Right lung (tissue), 5 donors: Measurements from ENCODE around the gene PC. TPM values are rescaled to one million over a fixed set of nuclear protein-coding genes. Genes with fewer than 3 reads are reported as not detected.
A peak's percentile ranks its signal among the peaks of the same experiment; 100 is the strongest.

Experiments used
- DNase-seq, 2 donors: peaks; one replicate each; pipeline ENCODE4 v3.0.0-alpha.2; 2013
- polyA plus RNA-seq, 5 donors: library from polyadenylated mRNA; unstranded; fragments of 120-200 nt; gene quantifications; one replicate each; pipeline versions ENCODE4 v1.2.1 to v1.2.3, GENCODE V29; 2013; ENCODE audit warnings: inconsistent platforms in 1 of 5, low replicate concordance in 1 of 5; ENCODE audit not compliant: insufficient read length in 5 of 5, insufficient read depth in 1 of 5

Gene PC
- polyA plus RNA-seq, 5 donors, result 6.4 to 14.1 (median 8.0) TPM

DNA sequence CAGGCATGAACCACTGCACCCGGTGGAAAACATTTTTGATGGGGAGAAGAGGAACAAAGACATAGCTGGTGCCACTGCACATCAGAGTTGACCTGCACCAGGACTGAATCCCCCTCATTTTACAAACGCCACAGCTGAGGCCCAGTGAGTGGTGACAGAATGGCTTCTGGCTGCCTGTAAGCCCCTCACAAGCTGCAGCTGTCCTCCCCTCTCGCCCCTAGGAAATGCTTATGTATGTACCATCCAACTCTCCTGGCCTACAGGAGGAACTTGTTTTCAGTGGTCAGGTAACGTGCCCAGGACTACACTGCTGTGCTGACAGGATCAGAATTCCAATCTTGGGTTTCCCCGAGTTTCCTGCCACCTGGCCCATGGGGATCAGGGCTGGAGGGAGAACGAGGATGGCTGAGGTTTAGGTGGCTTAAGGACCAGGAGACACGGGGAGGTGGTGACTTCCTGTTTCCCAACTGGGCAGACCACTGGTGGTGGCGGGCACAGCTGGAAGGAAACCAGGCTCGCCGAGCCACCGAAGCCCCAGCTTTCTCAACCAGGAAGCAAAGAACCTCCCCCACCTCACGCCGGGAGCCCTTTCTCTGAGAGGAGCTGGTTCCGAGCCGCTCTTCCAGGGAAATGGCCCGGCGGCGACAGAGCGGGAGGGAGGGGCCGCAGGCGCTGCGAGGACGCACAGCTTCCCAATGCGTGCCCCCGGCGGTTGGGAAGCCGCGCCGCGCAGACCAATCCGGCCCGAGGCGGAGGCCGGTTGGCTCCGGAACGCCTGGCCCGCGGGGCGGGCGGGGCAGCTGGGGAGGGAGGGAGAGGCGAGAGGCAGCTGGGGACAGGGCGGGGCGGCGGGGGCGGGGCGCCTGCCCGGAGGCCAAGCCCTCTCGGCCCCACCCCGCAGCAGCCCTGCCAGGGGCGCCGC lies 102.3 kb downstream of the PC start:
- DNase-seq, result peak; percentile 90 to 92

GRCh38 chr11:66854729-66855211 lies 103.4 kb downstream of the PC start:
- no peak for DNase-seq

DNA sequence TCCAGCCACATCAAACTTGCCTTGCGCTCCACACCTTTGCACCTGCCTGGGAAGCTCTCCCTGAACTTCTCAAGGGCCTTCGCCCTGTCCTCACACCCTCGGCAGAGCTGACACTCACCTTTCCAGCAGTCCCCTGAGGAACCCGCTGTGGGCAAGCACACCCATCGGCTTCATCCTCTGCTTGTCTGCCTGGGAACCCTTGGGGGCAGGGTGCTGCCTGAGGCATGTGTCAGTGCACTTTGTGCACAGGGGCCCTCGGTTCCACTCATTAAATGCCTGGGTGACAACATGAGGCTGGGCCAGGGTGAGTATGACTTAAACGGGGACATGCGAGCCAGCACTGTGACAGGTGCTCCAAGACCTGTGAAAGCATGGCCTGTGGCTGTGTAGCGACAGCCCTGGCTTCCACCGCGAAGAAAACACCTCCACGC lies 103.9 kb downstream of the PC start:
- no peak for DNase-seq

DNA sequence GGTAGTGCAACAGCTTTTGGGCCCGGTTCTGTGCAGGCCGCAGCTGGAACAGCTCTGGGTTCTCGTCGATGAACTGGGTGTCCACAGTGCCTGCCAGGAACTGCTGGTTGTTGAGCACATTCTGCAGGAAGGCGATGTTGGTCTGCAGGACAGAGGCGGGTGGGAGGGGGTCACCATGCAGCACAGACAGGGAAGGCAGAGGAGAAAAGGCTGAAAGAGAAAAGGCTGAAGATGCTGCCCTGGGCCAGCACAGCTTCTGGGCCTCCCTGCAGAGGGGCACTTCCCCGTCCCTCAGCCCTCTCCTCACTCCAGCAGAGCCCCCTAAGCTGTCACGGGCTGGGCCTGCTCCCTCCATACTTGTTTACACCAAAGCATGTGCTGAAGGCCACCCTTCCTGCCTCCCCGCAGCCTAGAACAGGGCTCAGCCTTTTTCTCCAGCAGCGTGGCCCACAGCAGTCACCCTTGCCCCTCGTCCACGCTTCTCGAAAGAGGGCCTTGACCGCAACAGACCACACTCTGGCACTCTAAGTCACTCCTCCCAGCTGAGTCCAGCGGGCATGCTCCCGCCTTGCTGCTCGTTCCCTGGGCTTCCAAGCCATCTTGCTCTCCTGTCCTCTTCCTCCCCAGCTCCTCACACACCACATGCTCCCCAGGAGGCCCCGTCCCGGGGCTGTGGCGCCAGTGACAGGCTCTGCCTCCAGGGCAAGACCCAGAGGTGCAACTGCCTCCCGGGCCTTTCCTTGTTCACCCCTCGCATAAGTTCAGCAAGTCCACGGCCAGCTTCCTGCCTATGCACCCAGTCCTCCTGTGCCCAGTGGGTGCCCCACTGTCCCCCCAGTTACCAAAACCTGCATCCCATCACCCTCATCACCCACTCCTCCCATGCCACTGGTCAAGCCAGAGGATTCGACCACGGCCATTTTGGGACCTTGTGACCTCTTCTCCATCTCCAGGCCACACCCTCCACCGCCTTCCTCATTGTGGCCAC lies 104.6 kb downstream of the PC start:
- no peak for DNase-seq

DNA sequence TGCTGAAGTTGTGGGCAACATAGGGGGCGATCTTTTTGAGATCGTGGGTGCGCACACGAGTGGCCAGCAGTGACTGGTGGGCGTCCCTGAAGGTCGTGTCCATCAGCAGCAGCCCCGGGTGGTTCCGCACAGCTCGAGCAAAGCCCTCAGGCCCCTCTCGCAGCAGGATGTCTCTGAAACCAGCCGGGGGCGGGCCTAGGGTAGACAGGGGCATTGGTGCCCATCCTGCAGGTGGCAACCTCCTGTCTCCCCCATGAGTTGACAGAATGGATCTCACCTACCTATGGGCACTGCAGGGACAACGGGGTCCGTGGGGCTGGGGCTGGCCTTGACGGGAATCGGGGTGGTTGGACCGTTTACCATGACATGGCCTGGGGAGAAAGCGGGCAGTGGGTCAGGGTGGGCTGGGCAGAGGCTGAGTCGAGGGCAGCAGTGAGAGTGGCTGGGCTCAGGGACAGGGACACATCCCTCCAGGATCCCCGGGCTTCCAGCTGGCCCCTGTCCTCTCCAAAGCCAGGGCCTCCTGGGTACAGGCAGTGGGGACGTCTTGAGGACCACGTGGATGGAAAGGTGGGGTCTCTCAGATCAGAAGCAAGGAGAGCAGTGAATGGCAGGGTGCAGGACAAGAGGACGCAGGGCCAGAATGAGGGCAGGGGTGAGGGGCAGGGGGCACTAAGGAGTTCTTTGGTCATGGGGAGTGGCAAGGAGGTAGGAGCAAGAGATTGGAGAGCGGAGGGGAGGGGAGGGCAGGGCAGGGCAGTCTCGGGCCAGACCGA lies 105.5 kb downstream of the PC start:
- DNase-seq, result no peak

DNA sequence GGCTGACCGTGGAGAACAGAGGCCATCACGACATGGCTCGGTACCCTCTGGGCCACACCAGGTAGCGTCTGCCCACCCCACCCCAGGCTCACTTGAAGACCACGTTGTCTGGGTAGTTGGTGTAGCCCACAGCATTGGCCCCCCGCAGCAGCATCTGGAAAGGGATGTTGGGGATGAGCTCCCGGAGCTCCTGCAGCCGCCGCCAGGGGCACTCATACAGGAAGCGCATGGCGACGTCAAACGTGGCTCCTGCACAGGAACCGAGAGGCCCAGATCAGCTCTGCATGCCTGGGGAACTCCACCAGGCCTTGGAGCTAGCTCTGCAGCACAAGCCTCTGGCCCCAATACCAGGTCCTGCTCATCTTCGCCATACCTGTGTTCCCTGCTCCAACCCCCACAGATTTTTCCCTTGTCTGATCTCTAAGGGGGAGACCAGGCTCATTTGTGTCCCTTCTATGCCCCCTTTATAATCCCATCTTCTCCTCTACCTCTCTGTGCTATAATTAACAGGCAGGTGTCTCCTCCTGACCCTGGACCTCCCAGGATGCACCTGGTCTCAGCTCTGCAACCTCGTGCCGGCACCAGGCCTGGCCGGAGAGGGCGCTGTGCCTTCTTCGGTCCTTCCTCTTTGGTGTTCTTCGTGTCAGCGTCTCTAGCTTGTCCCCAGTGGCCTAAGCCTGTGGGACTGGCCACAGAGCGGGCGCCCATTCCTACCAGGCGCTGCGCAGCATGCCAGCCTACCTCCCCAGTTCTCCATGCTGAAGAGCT lies 106.3 kb downstream of the PC start:
- no peak for DNase-seq

- DNase-seq, result no peak
These were observed 107.0 kb downstream of the PC start for GRCh38 chr11:66851239-66851596.

DNA sequence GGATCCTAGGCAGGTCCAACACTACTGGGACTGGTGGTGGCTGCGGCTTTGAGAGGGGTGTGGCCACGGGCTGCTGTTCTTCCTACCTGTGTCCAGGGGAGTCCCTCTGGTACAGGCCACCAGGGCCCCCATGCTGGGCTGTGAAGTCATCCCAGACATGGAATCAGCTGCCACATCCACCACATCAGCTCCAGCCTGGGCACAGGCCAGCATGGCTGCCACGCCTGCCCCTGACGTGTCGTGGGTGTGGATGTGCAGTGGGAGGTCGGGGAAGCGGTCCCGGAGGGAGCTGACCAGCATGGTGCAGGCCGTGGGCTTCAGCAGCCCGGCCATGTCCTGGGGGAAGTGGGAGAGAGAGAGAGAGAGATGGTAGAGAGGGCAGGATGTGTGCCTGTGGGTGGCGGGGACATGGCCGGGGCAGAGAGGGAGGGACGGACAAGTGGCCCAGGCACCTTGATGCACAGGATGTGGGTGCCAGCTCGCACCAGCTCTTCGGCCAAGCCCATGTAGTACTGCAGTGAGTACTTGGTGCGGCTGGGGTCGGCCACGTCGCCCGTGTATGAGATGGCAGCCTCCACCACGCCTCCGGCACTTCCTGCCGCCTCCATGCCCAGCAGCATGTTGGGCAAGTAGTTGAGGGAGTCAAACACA lies 107.5 kb downstream of the PC start:
- DNase-seq, result no peak

DNA sequence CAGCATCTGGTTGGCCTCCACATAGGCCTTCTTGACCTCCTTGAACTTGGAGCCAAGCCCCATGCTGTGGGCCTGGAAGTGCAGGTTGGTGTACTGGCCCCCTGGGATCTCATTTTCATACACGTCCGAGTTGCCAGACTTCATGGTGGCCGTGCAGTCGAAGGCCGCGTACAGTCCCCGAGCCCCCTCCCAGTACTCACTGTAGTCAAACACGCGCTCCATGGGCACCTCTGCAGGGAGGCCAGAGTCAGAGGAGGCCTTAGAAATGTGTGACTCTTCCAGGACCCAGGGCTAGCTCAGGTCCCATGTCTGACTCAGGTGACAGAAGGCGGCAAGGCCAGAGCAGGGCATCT lies 108.0 kb downstream of the PC start:
- no peak for DNase-seq

DNA sequence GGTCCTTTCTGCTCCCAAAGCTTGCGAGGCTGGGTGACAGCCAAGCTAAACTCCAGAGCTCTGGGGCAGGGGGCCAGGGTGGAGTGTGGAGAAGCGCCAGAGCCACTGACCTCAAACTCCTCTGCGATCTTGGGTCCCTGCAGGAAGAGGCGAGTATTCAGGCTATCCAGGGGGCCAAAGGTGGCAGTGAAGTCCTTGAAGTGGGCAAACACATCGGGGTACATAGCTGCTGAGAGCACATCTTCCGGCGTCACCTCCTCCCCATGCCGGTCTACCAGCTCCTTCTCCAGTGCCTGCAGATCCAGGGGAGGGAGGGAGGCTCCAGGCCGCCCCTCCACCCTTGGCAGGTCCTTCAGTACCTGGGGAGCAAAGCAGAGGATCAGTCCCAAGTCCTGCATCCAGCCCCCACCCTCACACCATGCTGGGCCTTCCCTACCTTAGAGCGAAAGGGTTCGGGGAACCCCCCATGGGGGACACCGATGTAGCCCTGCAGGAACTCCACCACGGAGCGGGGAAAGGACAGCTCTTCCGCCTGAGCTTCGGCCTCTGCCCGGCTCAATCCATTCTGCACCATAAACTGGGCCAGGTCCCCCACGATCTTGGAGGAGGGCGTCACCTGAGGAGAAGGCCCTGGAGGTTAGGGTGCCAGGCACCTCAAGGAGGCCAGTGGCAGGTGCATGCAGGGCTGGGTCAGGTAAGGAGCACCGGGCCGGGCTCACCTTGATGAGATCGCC lies 108.5 kb downstream of the PC start:
- DNase-seq, result no peak

- no peak for DNase-seq
These were observed 109.3 kb downstream of the PC start for GRCh38 chr11:66848671-66849500.

GRCh38 chr11:66847461-66848232 lies 110.5 kb downstream of the PC start:
- DNase-seq, result no peak

- DNase-seq, result no peak
These were observed 111.5 kb downstream of the PC start for GRCh38 chr11:66846671-66847091.

- no peak for DNase-seq
These were observed 112.3 kb downstream of the PC start for GRCh38 chr11:66845876-66846212.

DNA sequence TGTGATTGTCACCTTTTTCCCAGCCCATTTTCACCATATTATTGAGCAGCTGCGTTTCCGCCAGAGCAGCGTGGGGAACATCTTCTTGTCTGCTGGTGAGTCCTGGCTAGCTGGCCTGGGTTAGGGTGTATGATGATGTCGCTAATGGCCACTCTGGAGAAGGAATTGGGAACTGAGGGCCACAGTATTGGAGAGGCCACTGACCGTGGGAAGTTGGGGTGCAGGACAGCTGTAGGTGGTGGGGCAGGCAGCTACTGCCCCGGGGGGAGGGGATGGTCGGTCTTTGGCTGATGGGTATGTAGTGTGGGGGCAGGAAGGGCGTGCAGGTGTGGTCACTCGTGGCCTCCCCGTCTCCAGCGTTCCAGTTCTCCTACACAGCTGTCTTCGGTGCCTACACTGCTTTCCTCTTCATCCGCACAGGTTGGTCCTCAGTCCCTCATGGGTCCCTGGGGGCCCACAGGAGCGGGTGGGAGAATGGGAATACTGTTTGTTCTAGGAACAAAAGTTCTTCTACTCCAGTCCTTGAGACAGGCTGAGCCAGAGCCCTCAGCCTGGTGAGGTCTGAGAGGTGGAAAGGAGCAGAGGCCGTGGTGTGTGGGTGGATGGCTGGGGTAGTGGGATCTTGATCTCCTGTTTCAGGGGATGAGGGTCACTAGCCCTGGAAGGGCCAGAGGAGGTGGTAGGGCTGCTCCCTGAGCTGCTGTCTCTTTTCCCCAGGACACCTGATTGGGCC lies 112.9 kb downstream of the PC start:
- DNase-seq, result no peak

- DNase-seq, result no peak
These were observed 113.6 kb downstream of the PC start for GRCh38 chr11:66844496-66845142.
